ENCODE measurements around the gene DRAM2. TPM values are rescaled to one million over a fixed set of nuclear protein-coding genes. Genes with fewer than 3 reads are reported as not detected.

The DRAM2 gene
- polyA plus RNA-seq, 1 of the 3 experiments (the other 2 are of a cell fraction), result 19.2 TPM

- POLR2A ChIA-PET, result no interaction called here
- Histone ChIP-seq H3K4me2 (no peak overlapping the region), H3K9me3 (no peaks in the 10 kb centered on the region), H3F3A (replicated peaks; ENCODE audit: insufficient read depth) (no peaks in the 10 kb centered on the region), H3K79me2 (ENCODE audit: insufficient read depth) (no peaks in the 10 kb centered on the region; the same call in 1 of the 2 replicates), H4K20me1 (ENCODE audit: insufficient read depth) (no peaks in the 10 kb centered on the region), H3K27ac (ENCODE audit: low read depth in 2 of 2, low read length in 1 of 2) (no peak overlapping the region), H3K4me3 (ENCODE audit: low read depth in 2 of 2, low read length in 1 of 2) (no peak overlapping the region), H3K4me1 (ENCODE audit: control insufficient read depth in 1 of 2, insufficient read depth in 2 of 2, low read depth in 1 of 2, low read length in 1 of 2) (no peaks in the 10 kb centered on the region), H3K9me2 (no peaks in the 10 kb centered on the region), H3K9ac (no peak overlapping the region), H3K36me3 (replicated peaks in 1 of 2; ENCODE audit: control insufficient read depth in 1 of 2, insufficient read depth in 2 of 2, low read length in 1 of 2) (peaks cover 50% of the 10 kb centered on the region in 2 experiments), H2AFZ (ENCODE audit: low read depth) (no peak overlapping the region), H3K27me3 (ENCODE audit: insufficient read depth) (no peaks in the 10 kb centered on the region)
- CTCF ChIA-PET, result no interaction called here
- no peak for DNase-seq
- TF ChIP-seq FOXJ3 (CRISPR knock-in tag; IDR thresholded peaks at IDR 0.05) (no peak), POLR2AphosphoS5 (IDR thresholded peaks at IDR 0.05; ENCODE audit: low read depth, low read length) (no peak), CTCF (IDR thresholded peaks at IDR 0.05) (no peak)
- 10% methylated on average over 1 of the region's 1 CpG for WGBS (ENCODE audit: low lambda C conversion rate)
These were observed 10.5 kb downstream of the DRAM2 start for GRCh38 chr1:111129376-111129775.

GRCh38 chr1:111127923-111128643 is 11.8 kb downstream of the DRAM2 start:
- H3K36me3 ChIP-seq (replicated peaks in 1 of 2; ENCODE audit: control insufficient read depth in 1 of 2, insufficient read depth in 2 of 2, low read length in 1 of 2), result peaks cover 53 to 60% of the 10 kb centered on the region in 2 experiments
- no peaks in the 10 kb centered on the region for H3K9me3 ChIP-seq
- no peak overlapping the region for H3K27ac ChIP-seq (ENCODE audit: low read depth in 2 of 2, low read length in 1 of 2)
- WGBS (ENCODE audit: low lambda C conversion rate), result 94% methylated on average over 3 of the region's 3 CpGs
- no peak overlapping the region for H2AFZ ChIP-seq (ENCODE audit: low read depth)
- H3K9ac ChIP-seq, result no peak overlapping the region
- H3K4me3 ChIP-seq (ENCODE audit: low read depth in 2 of 2, low read length in 1 of 2), result no peak overlapping the region
- no peaks in the 10 kb centered on the region for H3K27me3 ChIP-seq (ENCODE audit: insufficient read depth)
- H4K20me1 ChIP-seq (ENCODE audit: insufficient read depth), result no peaks in the 10 kb centered on the region
- no peaks in the 10 kb centered on the region for H3K9me2 ChIP-seq
- no peaks in the 10 kb centered on the region for H3F3A ChIP-seq (replicated peaks; ENCODE audit: insufficient read depth)
- DNase-seq, result no peak
- TF ChIP-seq IRF3 (IDR thresholded peaks at IDR 0.05; ENCODE audit: low read depth, low read length), result no peak
- TF ChIP-seq USF2 (IDR thresholded peaks at IDR 0.05; ENCODE audit: borderline replicate concordance, low read depth, low read length), result no peak
- TF ChIP-seq USF1 (IDR thresholded peaks at IDR 0.05; ENCODE audit: borderline replicate concordance, low read depth), result no peak
- H3K4me2 ChIP-seq, result no peak overlapping the region
- no peaks in the 10 kb centered on the region for H3K4me1 ChIP-seq (ENCODE audit: control insufficient read depth in 1 of 2, insufficient read depth in 2 of 2, low read depth in 1 of 2, low read length in 1 of 2)
- ChIA-PET CTCF (no interaction called here), POLR2A (no interaction called here)
- no peaks in the 10 kb centered on the region; the same call in 1 of the 2 replicates for H3K79me2 ChIP-seq (ENCODE audit: insufficient read depth)

Measured in SK-N-SH (cell line).